ENCODE data around the gene RARB. TPM values are rescaled to one million over a fixed set of nuclear protein-coding genes. Genes with fewer than 3 reads are reported as not detected.

RARB gene
- total RNA-seq, 2 donors from 2014 or later = 15.2 to 22.8 TPM

DNA sequence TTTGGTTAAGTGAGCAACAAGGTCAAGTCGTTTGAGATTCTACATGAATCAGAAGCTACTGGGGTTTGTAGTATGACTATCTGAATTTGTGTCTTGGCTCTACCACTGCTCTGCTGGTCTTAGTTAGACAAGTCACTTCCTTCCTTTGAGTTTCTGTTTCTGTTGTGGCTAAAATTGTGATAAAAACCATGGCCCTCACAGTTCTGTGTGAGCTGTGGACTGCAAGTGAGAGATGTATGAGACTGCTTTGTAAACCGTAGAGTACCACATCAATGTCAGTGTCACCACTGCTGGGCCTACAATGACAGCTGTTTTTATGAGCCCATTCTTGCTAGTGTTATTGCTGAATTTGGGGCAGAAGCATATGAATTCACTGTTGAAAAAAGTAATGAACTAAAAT lies 32.7 kb downstream of the RARB start:
- Histone ChIP-seq H3K4me1 (peaks cover 0 to 51% of the 10 kb centered on the region in 2 donors), H3K27me3 (no peaks in the 10 kb centered on the region), H3K4me3 (no peak overlapping the region), H3K9me3 (no peaks in the 10 kb centered on the region), H3K27ac (no peak overlapping the region), H3K36me3 (no peaks in the 10 kb centered on the region)
- DNase-seq (ENCODE audit: low spot score) = no peak
- TF ChIP-seq, protein P1, sequence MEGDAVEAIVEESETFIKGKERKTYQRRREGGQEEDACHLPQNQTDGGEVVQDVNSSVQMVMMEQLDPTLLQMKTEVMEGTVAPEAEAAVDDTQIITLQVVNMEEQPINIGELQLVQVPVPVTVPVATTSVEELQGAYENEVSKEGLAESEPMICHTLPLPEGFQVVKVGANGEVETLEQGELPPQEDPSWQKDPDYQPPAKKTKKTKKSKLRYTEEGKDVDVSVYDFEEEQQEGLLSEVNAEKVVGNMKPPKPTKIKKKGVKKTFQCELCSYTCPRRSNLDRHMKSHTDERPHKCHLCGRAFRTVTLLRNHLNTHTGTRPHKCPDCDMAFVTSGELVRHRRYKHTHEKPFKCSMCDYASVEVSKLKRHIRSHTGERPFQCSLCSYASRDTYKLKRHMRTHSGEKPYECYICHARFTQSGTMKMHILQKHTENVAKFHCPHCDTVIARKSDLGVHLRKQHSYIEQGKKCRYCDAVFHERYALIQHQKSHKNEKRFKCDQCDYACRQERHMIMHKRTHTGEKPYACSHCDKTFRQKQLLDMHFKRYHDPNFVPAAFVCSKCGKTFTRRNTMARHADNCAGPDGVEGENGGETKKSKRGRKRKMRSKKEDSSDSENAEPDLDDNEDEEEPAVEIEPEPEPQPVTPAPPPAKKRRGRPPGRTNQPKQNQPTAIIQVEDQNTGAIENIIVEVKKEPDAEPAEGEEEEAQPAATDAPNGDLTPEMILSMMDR (IDR thresholded peaks at IDR 0.05) = no peak

DNA sequence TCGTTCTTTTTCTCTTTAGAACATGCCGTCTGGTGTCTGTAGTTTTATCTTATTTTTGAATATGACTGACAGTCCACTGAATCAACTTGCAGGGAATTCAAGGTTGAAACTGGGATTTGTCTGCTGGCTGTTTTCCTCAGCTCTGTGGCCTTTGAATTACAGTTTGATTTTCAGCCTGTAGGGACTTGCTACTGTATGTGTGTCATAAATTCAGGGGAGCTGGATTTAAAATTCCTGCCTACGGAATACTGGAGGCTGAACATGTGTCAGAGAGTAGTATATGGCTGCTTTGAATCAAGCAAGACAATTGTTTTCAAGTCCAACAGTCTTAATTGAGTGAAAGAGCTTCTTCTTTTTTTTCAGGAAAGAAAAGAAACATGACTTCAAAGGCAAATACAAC lies 33.9 kb downstream of the RARB start:
- peaks cover 0 to 40% of the 10 kb centered on the region in 2 donors for H3K4me1 ChIP-seq
- DNase-seq (ENCODE audit: low spot score) = no peak
- TF ChIP-seq, protein P1 (IDR thresholded peaks at IDR 0.05) = no peak
- H3K9me3 ChIP-seq = no peaks in the 10 kb centered on the region
- no peak overlapping the region for H3K4me3 ChIP-seq
- H3K27ac ChIP-seq = peak overlapping the region in 1 of 2 donors; percentile 16
- no peaks in the 10 kb centered on the region for H3K36me3 ChIP-seq
- H3K27me3 ChIP-seq = no peaks in the 10 kb centered on the region

DNA sequence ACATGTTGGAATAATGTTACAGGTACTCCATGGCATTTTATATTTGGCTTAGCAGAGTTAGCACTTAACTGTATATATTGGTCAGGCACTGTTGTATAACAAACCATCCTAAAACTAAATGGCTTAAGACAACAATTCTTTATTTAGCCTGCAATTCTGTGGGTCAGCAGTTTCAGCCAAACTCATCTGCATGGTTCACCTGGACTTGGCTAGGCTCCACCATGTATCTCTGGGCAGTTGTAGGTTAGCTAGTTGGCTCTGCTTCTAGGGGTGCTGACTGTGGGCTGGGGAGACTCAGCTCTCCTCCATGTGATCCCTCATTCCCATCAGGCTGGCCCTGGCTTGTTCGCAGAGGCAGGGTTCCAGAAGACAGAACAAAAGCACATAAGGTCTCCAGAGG lies 34.4 kb downstream of the RARB start:
- peaks cover 0 to 35% of the 10 kb centered on the region in 2 donors for H3K4me1 ChIP-seq
- no peak for DNase-seq (ENCODE audit: low spot score)
- no peaks in the 10 kb centered on the region for H3K9me3 ChIP-seq
- no peaks in the 10 kb centered on the region for H3K27me3 ChIP-seq
- no peaks in the 10 kb centered on the region for H3K36me3 ChIP-seq
- H3K27ac ChIP-seq = peak overlapping the region in 1 of 2 donors; percentile 16
- no peak overlapping the region for H3K4me3 ChIP-seq
- TF ChIP-seq, protein P1 (IDR thresholded peaks at IDR 0.05) = no peak

DNA sequence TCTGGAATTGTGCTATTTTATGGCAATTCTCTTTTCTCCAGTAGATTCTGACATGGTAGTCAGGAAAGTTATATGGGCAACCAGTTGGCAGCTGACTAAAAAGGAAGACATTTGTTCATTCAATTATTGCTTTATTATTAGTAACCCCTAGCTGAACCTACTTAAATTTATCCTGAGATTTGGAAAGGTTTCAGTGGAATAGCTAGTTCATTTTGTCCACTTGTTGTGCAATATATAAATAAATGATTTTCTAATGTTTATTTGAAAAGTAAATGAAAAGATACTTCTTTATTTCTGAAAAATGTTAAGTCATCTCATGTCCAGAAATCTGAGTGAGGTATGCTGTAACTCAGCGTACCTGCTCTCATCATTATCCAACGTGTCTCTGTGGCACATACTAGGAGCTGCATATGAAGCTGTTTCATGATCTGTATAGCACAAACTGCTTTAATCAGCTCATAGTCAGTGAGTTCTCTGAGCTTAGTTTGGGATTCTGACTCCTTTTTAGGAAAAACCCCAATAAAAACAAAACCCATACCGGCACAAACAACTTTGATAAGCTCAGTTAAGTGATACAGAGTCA lies 35.9 kb downstream of the RARB start:
- Histone ChIP-seq H3K4me1 (peaks cover 0 to 31% of the 10 kb centered on the region in 2 donors), H3K9me3 (no peaks in the 10 kb centered on the region), H3K4me3 (no peak overlapping the region), H3K27me3 (no peaks in the 10 kb centered on the region), H3K36me3 (no peaks in the 10 kb centered on the region), H3K27ac (peak overlapping the region in 1 of 2 donors; percentile 16)
- TF ChIP-seq, protein P1 (IDR thresholded peaks at IDR 0.05) = no peak
- DNase-seq (ENCODE audit: low spot score) = no peak

DNA sequence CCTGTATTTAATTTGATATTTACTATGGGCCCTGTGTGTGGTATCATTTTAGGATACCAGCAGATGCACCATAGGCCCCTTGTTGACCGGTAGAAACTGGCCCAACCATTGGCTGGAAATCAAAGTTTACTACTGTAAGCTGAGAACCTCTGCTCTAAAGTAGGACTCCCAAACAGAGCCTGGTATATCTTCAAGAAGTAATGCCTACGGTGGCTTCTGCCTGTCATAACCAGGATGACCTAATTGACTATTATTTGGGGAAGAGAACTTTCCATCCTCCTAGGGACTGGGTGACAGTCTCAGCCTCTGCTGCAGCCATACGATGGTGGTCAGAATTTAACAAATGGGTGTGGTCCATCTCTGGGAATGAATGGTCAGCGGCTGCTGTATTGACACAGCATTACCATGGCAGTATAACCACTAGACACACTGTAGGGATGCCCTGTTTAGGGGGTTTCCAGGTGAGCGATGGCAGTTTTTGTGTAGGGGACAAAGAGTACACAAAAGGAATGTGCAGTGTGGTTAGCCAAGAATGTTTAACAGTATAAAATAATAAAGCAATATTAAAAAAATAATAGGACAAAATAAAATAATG lies 37.3 kb downstream of the RARB start:
- H3K36me3 ChIP-seq = no peaks in the 10 kb centered on the region
- no peak for DNase-seq (ENCODE audit: low spot score)
- H3K27ac ChIP-seq = no peak overlapping the region
- H3K27me3 ChIP-seq = no peaks in the 10 kb centered on the region
- peaks cover 0 to 39% of the 10 kb centered on the region in 2 donors for H3K4me1 ChIP-seq
- H3K4me3 ChIP-seq = no peak overlapping the region
- TF ChIP-seq, protein P1 (IDR thresholded peaks at IDR 0.05) = no peak
- H3K9me3 ChIP-seq = no peaks in the 10 kb centered on the region
